OCI-LY7 (cell line): Measurements from ENCODE around the gene ASB7. TPM values are rescaled to one million over a fixed set of nuclear protein-coding genes. Genes with fewer than 3 reads are reported as not detected.

Source experiments
- BruUV-seq: library from RNA; stranded (reverse); fragments of 400-500 nt; replicated peaks from 2 replicates; lab custom pipeline; 2021; lab: Mats Ljungman, UMichigan
- CTCF ChIA-PET: fragments of 300-600 bp; sonication (Branson Sonifier 250); formaldehyde crosslinking; loops from one replicate; lab custom pipeline; 2022; ENCODE audit warnings: antibody characterized with exemption; ENCODE audit not compliant: unreplicated experiment; lab: Charles Lee
- POLR2A ChIA-PET: fragments of 300-600 bp; sonication (Branson Sonifier 250); formaldehyde crosslinking; loops from one replicate; lab custom pipeline; 2022; ENCODE audit warnings: antibody characterized with exemption; lab: Charles Lee
- DNase-seq: peaks from one replicate; pipeline ENCODE4 v3.0.0-alpha.2; 2015; ENCODE audit warnings: low spot score
- H2AFZ ChIP-seq: fragments of 200-600 bp; sonication (generic), shearing (Covaris generic); 2 replicates; pipeline ENCODE4 v1.6.1; 2014; ENCODE audit warnings: mild to moderate bottlenecking, antibody characterized with exemption, low read length, moderate library complexity
- H3K27ac ChIP-seq: fragments of 200-600 bp; sonication (generic); 2 replicates; pipeline ENCODE4 v1.5.1; 2014; ENCODE audit warnings: mixed run types, low read depth, mild to moderate bottlenecking, moderate library complexity, low read length, inconsistent platforms; ENCODE audit not compliant: poor library complexity, severe bottlenecking
- H3K36me3 ChIP-seq: fragments of 200-600 bp; sonication (generic); 2 replicates; pipeline ENCODE4 v1.6.1; 2014; ENCODE audit warnings: mild to moderate bottlenecking, antibody characterized with exemption, low read length, moderate library complexity, mixed read lengths; ENCODE audit not compliant: insufficient read depth
- H3K4me1 ChIP-seq: fragments of 200-600 bp; sonication (generic); 2 replicates; pipeline ENCODE4 v1.5.1; 2014; ENCODE audit warnings: mild to moderate bottlenecking, low read length; ENCODE audit not compliant: insufficient read depth, poor library complexity, severe bottlenecking
- H3K4me2 ChIP-seq: fragments of 200-600 bp; sonication (generic); 2 replicates; pipeline ENCODE4 v1.6.1; 2014; ENCODE audit warnings: mild to moderate bottlenecking, low read length
- H3K4me3 ChIP-seq: fragments of 200-600 bp; sonication (generic); 2 replicates; pipeline ENCODE4 v1.5.1; 2014; ENCODE audit warnings: mild to moderate bottlenecking, low read depth, low read length; ENCODE audit not compliant: poor library complexity, severe bottlenecking
- H3K79me2 ChIP-seq: fragments of 200-600 bp; sonication (generic); 2 replicates; pipeline ENCODE4 v1.6.1; 2016; ENCODE audit warnings: low read depth, mild to moderate bottlenecking, low read length, moderate library complexity, mixed read lengths; ENCODE audit not compliant: insufficient read depth
- H3K9me2 ChIP-seq: fragments of 200-600 bp; sonication (generic); 2 replicates; pipeline ENCODE4 v1.6.1; 2016; ENCODE audit warnings: mild to moderate bottlenecking, low read length, mixed read lengths; ENCODE audit not compliant: insufficient read depth
- H3K9me3 ChIP-seq: fragments of 200-600 bp; sonication (generic); 2 replicates; pipeline ENCODE4 v1.6.1; 2014; ENCODE audit warnings: mild to moderate bottlenecking, mixed run types, low read length, mixed read lengths
- H4K20me1 ChIP-seq: fragments of 200-600 bp; sonication (generic); 2 replicates; pipeline ENCODE4 v1.6.1; 2014; ENCODE audit warnings: mild to moderate bottlenecking, antibody characterized with exemption, low read length, moderate library complexity, mixed read lengths; ENCODE audit not compliant: insufficient read depth
- EZH2phosphoT487 ChIP-seq: fragments of 200-600 bp; sonication (generic); IDR thresholded peaks from 2 replicates; pipeline ENCODE4 v1.6.1; 2018; ENCODE audit warnings: low read depth, borderline replicate concordance, mild to moderate bottlenecking, mixed run types, antibody characterized with exemption, low read length, moderate library complexity, mixed read lengths
- intact Hi-C: fragments of 100-400 bp; cut with micrococcal nuclease; formaldehyde crosslinking; loops from one replicate; pipeline ENCODE4 v1.10.0; 2022; ENCODE audit not compliant: unreplicated experiment
- total RNA-seq, 2 experiments: library from RNA; depleted of rRNA in 1 of 2; stranded (reverse); fragments of >200 nt in 1 of 2; shearing (Covaris generic) in 1 of 2; gene quantifications; 2 replicates each; pipeline ENCODE4 v1.2.3, GENCODE V29; 2014 to 2022
- TF ChIP-seq, protein P1 (sequence below): fragments of 200-600 bp; sonication (generic); conservative IDR thresholded peaks from 2 replicates; pipeline ENCODE4 v1.5.1; 2014; ENCODE audit warnings: mild to moderate bottlenecking, antibody characterized with exemption, low read length, moderate library complexity, mixed read lengths

The ASB7 gene
- total RNA-seq, 2 experiments from 2014 or later, result 10.9 to 15.2 TPM

DNA sequence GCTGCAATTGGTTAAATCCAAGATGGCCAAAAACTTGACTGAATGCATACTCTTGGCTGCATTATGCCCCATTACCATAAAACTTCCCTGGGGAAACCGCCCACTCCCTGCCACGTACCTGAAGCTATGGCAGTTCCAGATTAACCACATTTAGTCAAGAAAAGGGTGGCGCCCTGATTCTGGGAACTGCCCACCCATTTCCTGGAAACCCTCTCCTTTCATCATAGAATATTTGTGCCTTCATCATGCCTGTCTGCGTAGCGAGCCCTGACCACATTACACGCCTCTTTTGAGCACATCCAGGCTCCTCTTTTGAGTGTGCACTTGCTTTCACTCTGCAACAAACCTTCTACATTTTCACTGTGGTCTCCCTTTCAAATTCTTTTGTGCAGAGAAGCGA, 5.6 kb upstream of the ASB7 start:
- no peaks in the 10 kb centered on the region; the same call in 1 of the 2 replicates for H3K9me3 ChIP-seq
- TF ChIP-seq, protein P1, sequence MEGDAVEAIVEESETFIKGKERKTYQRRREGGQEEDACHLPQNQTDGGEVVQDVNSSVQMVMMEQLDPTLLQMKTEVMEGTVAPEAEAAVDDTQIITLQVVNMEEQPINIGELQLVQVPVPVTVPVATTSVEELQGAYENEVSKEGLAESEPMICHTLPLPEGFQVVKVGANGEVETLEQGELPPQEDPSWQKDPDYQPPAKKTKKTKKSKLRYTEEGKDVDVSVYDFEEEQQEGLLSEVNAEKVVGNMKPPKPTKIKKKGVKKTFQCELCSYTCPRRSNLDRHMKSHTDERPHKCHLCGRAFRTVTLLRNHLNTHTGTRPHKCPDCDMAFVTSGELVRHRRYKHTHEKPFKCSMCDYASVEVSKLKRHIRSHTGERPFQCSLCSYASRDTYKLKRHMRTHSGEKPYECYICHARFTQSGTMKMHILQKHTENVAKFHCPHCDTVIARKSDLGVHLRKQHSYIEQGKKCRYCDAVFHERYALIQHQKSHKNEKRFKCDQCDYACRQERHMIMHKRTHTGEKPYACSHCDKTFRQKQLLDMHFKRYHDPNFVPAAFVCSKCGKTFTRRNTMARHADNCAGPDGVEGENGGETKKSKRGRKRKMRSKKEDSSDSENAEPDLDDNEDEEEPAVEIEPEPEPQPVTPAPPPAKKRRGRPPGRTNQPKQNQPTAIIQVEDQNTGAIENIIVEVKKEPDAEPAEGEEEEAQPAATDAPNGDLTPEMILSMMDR, result no peak
- no peak for TF ChIP-seq EZH2phosphoT487
- ChIA-PET CTCF (no interaction called here), POLR2A (no interaction called here)
- H3K4me3 ChIP-seq, result no peak overlapping the region
- H3K27ac ChIP-seq, result no peak overlapping the region
- no peaks in the 10 kb centered on the region for H4K20me1 ChIP-seq
- H2AFZ ChIP-seq, result no peak overlapping the region
- peaks cover 32% of the 10 kb centered on the region for H3K79me2 ChIP-seq
- intact Hi-C loops, result no loop called here
- no peaks in the 10 kb centered on the region for H3K9me2 ChIP-seq
- peaks cover 21% of the 10 kb centered on the region for H3K36me3 ChIP-seq
- H3K4me2 ChIP-seq, result no peak overlapping the region
- H3K4me1 ChIP-seq, result peaks cover 11% of the 10 kb centered on the region
- no TSS peak for BruUV-seq
- DNase-seq, result no peak

DNA sequence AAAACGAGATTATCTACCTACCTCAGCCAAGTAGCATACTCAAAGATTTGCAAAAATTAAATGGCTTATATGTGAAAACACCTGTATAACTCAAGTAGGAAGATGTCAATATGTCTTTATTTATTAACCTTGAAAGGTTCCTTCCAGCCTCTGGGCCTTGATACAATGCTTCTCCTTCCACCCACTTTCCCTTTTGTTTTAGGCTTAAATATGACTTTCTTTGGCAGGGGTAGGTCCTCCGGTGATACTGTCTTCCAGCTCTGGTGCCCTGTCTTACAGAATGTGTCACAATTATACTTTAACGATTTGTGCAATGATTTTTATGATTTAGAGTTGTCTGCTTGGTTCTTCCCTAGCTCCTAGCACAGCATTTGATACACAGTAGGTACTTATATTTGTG, 4.5 kb upstream of the ASB7 start:
- no peak overlapping the region for H3K4me3 ChIP-seq
- H3K9me2 ChIP-seq, result no peaks in the 10 kb centered on the region
- no peak overlapping the region for H3K27ac ChIP-seq
- peaks cover 16% of the 10 kb centered on the region for H3K36me3 ChIP-seq
- H3K9me3 ChIP-seq, result no peaks in the 10 kb centered on the region; the same call in 1 of the 2 replicates
- DNase-seq, result no peak
- H3K79me2 ChIP-seq, result peaks cover 33% of the 10 kb centered on the region
- H3K4me1 ChIP-seq, result peaks cover 11% of the 10 kb centered on the region
- ChIA-PET CTCF (no interaction called here), POLR2A (interaction anchor here (0.6 kb wide), 1 partner anchor 983 kb away, joined by 3 read pairs; no protein-coding TSS in a partner anchor)
- H2AFZ ChIP-seq, result no peak overlapping the region
- TF ChIP-seq, protein P1, result no peak
- no peak for TF ChIP-seq EZH2phosphoT487
- intact Hi-C loops, result no loop called here
- no peaks in the 10 kb centered on the region for H4K20me1 ChIP-seq
- BruUV-seq, result no TSS peak
- H3K4me2 ChIP-seq, result no peak overlapping the region

DNA sequence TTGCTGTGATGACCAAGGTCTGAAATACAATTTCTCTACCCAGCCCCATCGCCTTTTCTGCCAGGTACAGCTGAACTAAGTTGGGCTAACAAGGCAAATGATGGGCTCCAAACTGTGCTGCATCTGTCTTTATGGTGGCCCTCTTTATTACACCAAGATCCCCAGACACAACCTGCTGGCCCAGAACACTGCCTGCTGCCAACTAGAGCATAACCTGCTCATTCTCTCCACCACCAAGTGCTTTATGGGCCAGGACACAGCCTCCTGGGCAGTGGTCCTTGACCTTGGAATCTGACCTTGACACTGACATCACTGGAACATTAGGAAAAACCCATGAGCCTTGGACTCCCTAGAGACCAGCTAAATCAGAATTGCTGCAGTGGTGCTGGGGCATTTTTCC, 3.7 kb upstream of the ASB7 start:
- Histone ChIP-seq H3K9me3 (no peaks in the 10 kb centered on the region; the same call in 1 of the 2 replicates), H3K4me2 (no peak overlapping the region), H3K9me2 (no peaks in the 10 kb centered on the region), H3K36me3 (peaks cover 14% of the 10 kb centered on the region), H3K4me1 (peaks cover 14% of the 10 kb centered on the region), H3K4me3 (no peak overlapping the region), H4K20me1 (0 out of 2 replicates have a peak, but pooled peaks cover 2% of the 10 kb centered on the region), H3K27ac (no peak overlapping the region), H3K79me2 (peaks cover 37% of the 10 kb centered on the region), H2AFZ (no peak overlapping the region)
- ChIA-PET CTCF (no interaction called here), POLR2A (interaction anchor here (0.6 to 0.7 kb wide), 2 partner anchors 13 to 983 kb away, joined by 3 read pairs; no protein-coding TSS in a partner anchor)
- TF ChIP-seq, protein P1, result no peak
- no peak for TF ChIP-seq EZH2phosphoT487
- no TSS peak for BruUV-seq
- intact Hi-C loops, result no loop called here
- no peak for DNase-seq
